ENCODE data around the gene EXOSC7. TPM values are rescaled to one million over a fixed set of nuclear protein-coding genes. Genes with fewer than 3 reads are reported as not detected.
"Not testable (repeated sequence)": the region's sequence is repeated elsewhere in the genome, so short reads cannot be mapped to it uniquely, and the experiment has no call there.

Gene EXOSC7
- total RNA-seq, 1 donor from 2014 or later, result 24.2 TPM

- DNase-seq, result no peak
These were observed 48.7 kb downstream of the EXOSC7 start for GRCh38 chr3:45024542-45025255.

- DNase-seq, result no peak
These were observed 50.0 kb downstream of the EXOSC7 start, which contains the start of gene CLEC3B for GRCh38 chr3:45026038-45026437. Gene CLEC3B (plus strand): TSS chr3:45026303. CDS start chr3:45026363, 60 bp downstream.

- no peak for DNase-seq
These were observed 50.9 kb downstream of the EXOSC7 start for GRCh38 chr3:45026957-45027356.

- no peak for DNase-seq
These were observed 51.4 kb downstream of the EXOSC7 start for GRCh38 chr3:45027441-45027840.

GRCh38 chr3:45029216-45029615 lies 53.2 kb downstream of the EXOSC7 start:
- DNase-seq, result no peak

- DNase-seq, result no peak
These were observed 53.6 kb downstream of the EXOSC7 start for GRCh38 chr3:45029661-45030060.

- no peak for DNase-seq
These were observed 55.5 kb downstream of the EXOSC7 start for GRCh38 chr3:45031531-45031930.

GRCh38 chr3:45032113-45032512 lies 56.1 kb downstream of the EXOSC7 start:
- no peak for DNase-seq

GRCh38 chr3:45033791-45034190 lies 57.7 kb downstream of the EXOSC7 start:
- no peak for DNase-seq

GRCh38 chr3:45034612-45035252 lies 58.7 kb downstream of the EXOSC7 start:
- no peak for DNase-seq

- no peak for DNase-seq
These were observed 59.6 kb downstream of the EXOSC7 start for GRCh38 chr3:45035441-45036301.

- peak; percentile 87 for DNase-seq
These were observed 61.8 kb downstream of the EXOSC7 start for GRCh38 chr3:45037720-45038455.

GRCh38 chr3:45041666-45042065 lies 65.6 kb downstream of the EXOSC7 start:
- no peak for DNase-seq

GRCh38 chr3:45042162-45042561 lies 66.1 kb downstream of the EXOSC7 start:
- no peak for DNase-seq

- DNase-seq, result no peak
These were observed 67.8 kb downstream of the EXOSC7 start for GRCh38 chr3:45043728-45044299.

- DNase-seq, result no peak
These were observed 72.2 kb downstream of the EXOSC7 start for GRCh38 chr3:45048244-45048643.

GRCh38 chr3:45049807-45050206 lies 73.8 kb downstream of the EXOSC7 start:
- DNase-seq, result no peak

GRCh38 chr3:45051685-45052084 lies 75.6 kb downstream of the EXOSC7 start:
- no peak for DNase-seq

- DNase-seq, result not testable (repeated sequence)
These were observed 77.8 kb downstream of the EXOSC7 start for GRCh38 chr3:45053805-45054195.

- no peak for DNase-seq
These were observed 78.3 kb downstream of the EXOSC7 start for GRCh38 chr3:45054196-45054857.

- DNase-seq, result no peak
These were observed 79.0 kb downstream of the EXOSC7 start for GRCh38 chr3:45055032-45055410.

Measured in occipital lobe (tissue), 2 donors.